ENCODE data around the gene MEIKIN. TPM values are rescaled to one million over a fixed set of nuclear protein-coding genes. Genes with fewer than 3 reads are reported as not detected.

Gene MEIKIN
- total RNA-seq, 1 donor, result not detected

GRCh38 chr5:131959906-131960305, 14.4 kb upstream of the MEIKIN start:
- H3K4me3 ChIP-seq (ENCODE audit: low read depth, low read length), result no peak overlapping the region
- TF ChIP-seq, protein P1, sequence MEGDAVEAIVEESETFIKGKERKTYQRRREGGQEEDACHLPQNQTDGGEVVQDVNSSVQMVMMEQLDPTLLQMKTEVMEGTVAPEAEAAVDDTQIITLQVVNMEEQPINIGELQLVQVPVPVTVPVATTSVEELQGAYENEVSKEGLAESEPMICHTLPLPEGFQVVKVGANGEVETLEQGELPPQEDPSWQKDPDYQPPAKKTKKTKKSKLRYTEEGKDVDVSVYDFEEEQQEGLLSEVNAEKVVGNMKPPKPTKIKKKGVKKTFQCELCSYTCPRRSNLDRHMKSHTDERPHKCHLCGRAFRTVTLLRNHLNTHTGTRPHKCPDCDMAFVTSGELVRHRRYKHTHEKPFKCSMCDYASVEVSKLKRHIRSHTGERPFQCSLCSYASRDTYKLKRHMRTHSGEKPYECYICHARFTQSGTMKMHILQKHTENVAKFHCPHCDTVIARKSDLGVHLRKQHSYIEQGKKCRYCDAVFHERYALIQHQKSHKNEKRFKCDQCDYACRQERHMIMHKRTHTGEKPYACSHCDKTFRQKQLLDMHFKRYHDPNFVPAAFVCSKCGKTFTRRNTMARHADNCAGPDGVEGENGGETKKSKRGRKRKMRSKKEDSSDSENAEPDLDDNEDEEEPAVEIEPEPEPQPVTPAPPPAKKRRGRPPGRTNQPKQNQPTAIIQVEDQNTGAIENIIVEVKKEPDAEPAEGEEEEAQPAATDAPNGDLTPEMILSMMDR (IDR thresholded peaks at IDR 0.05; ENCODE audit: insufficient read depth, low read length), result no peak
- DNase-seq (ENCODE audit: low read depth), result no peak

DNA sequence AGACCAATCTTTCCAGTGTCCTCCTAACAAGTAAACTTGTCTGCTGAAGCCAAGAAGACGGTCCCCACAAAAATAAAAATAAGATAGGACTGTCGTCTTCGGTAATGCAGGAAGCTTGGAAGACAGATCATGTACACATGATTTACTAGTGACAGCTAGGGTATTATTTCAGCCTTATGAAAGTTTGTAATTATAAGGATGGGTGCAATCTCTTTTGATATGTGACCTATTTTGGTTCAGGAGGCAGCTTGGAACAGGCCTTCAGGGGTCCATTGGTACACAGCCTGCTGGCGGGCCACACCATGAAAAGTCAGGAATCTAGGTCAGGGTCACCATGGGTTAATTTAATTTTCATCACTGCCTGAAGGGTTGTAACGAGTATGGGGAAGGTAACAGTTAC, 13.7 kb upstream of the MEIKIN start:
- H3K4me3 ChIP-seq (ENCODE audit: low read depth, low read length), result no peak overlapping the region
- TF ChIP-seq, protein P1 (IDR thresholded peaks at IDR 0.05; ENCODE audit: insufficient read depth, low read length), result no peak
- no peak for DNase-seq (ENCODE audit: low read depth)

- H3K4me3 ChIP-seq (ENCODE audit: low read depth, low read length), result no peak overlapping the region
- TF ChIP-seq, protein P1 (IDR thresholded peaks at IDR 0.05; ENCODE audit: insufficient read depth, low read length), result no peak
- no peak for DNase-seq (ENCODE audit: low read depth)
Measured at GRCh38 chr5:131957721-131958441, 12.4 kb upstream of the MEIKIN start.

GRCh38 chr5:131953969-131954368, 8.5 kb upstream of the MEIKIN start:
- no peak for DNase-seq (ENCODE audit: low read depth)

DNA sequence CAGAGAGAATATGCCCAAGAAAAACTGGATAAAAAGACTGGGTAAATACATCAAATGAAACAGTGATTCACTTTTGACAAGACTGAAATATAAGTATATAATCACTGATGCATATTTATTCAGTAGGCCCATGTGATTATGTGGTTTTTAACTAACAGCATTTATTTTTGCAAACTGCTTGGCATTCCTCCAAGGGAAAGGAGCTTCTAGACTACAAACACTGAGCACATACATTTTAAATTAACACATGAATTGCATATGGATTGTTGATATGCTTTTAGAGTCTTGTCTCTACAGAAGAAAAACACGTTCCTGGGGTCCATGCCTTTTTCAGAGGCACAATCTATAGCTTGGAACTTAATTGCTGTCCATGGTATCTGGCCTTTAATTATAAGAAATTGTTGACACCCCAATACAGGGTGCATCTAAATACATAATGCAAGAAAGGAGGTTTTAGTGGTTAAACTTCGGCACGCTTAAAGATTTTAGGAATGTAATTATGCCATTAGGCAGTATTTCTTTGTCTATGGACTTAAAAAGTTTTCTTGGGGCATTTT, 6.9 kb upstream of the MEIKIN start:
- TF ChIP-seq, protein P1 (IDR thresholded peaks at IDR 0.05; ENCODE audit: insufficient read depth, low read length), result no peak
- peak; percentile 2 for DNase-seq (ENCODE audit: low read depth)
- no peak overlapping the region for H3K4me3 ChIP-seq (ENCODE audit: low read depth, low read length)

More at GRCh38 chr5:131953969-131954368, 8.5 kb upstream of the MEIKIN start:
- TF ChIP-seq, protein P1 (IDR thresholded peaks at IDR 0.05; ENCODE audit: insufficient read depth, low read length), result no peak
- no peak overlapping the region for H3K4me3 ChIP-seq (ENCODE audit: low read depth, low read length)

- no peak overlapping the region for H3K4me3 ChIP-seq (ENCODE audit: low read depth, low read length)
- no peak for DNase-seq (ENCODE audit: low read depth)
- TF ChIP-seq, protein P1 (IDR thresholded peaks at IDR 0.05; ENCODE audit: insufficient read depth, low read length), result no peak
Measured at GRCh38 chr5:131950706-131951105, 5.2 kb upstream of the MEIKIN start.
